Activated CD8-positive, alpha-beta memory T cell treated with anti-CD3 and anti-CD28 coated beads for 36 hours (primary cell): Measurements from ENCODE around the gene CAPN15. TPM values are rescaled to one million over a fixed set of nuclear protein-coding genes. Genes with fewer than 3 reads are reported as not detected.

Experiments used
- CTCF ChIA-PET: fragments of 350-600 bp; sonication (Branson Sonifier 250); formaldehyde crosslinking; loops from one replicate; lab custom pipeline; 2021; ENCODE audit warnings: antibody characterized with exemption; lab: Charles Lee
- POLR2A ChIA-PET: fragments of 350-600 bp; sonication (Branson Sonifier 250); formaldehyde crosslinking; loops from one replicate; lab custom pipeline; 2021; ENCODE audit warnings: antibody characterized with exemption; lab: Charles Lee
- total RNA-seq, 2 experiments: library from RNA; stranded (reverse); gene quantifications; one replicate each; pipeline ENCODE4 v1.2.3, GENCODE V29; 2021

CAPN15 gene
- total RNA-seq, 2 experiments from 2014 or later: 107 to 108 TPM

DNA sequence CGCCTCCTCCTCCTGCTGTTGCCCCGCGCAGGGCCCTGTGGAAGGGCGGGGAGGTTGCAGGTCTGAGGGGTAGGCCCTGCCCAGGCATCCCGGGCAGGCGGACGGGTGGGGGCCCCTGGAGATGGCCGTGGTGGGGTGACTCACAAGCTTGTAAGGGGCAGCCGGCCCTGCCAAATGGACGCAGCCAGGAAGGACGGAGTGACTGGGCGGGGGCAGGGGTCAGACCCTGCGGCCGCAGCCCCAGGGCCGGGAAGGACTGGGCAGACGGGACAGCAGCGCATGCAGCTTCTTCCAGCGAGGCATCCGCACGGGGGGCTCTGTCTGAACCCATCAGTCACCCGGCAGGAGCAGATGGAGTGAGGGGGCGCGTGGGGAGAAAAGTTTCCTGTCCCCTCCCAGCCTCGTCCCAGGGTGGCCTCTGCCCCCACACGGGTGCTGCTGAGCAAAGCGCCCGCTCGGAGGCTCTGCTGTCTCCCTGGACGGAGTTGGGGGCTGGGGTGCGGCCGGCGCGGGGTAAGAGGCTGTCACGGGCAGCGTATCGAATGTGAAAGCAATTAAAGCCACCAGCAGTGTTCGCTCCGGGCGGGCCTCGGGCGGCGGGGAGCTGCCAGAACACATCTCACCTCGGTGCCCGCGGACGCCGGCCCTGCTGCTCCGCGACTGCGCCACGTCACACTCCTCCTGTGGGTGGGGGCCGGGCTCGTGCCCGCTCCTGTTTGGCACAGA is 27.3 kb downstream of the CAPN15 start:
- ChIA-PET POLR2A (no interaction called here), CTCF (no interaction called here)

DNA sequence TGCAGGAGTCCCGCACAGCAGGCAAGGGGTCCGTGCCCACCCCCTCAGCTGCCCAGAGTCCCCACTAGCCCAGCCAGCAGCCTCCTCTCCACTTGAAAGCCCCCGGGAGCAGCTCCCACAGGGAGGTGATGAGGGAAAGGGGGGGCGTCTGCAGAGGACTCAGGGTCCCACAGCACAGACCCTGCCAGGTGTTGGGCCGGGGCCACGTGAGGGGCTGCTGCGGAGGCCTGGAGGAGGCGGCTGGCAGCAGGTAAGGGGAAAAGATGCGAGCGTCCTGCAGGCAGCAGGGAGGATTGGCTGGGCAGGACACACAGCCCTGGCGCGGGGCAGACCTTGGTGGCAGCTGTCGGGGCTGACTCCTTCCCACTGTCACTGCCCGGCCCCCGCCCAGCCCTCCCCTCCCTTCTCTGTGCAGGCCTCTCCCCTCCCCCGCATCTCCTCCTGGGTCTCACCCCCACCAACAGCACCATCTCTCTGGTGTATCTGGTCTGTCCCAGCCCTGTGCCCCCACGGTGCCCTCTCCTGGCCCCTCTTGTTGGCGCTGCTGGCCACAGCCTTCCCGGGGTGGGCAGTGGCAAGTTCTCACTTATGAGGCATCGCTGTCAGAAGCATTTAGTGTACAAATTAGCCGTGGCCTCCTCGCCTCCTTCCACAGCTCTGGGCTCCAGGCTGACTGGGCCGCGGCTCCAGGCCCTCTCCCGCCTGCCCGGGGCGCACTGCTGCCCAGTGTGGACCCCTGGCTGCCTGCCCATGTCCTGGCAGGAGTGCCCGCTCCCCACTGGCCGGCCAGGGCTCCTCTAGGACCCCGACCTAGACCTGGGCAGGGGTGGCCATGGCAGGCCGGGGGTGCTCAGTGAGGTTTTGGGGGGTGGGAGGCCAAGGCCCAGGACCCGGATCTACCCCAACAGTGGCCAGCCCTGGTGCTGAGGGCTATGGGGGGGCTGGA is 28.3 kb downstream of the CAPN15 start:
- ChIA-PET POLR2A (interaction anchor here (0.5 to 0.6 kb wide), 2 partner anchors 21 to 40 kb away, joined by 3 to 4 read pairs; no protein-coding TSS in a partner anchor), CTCF (no interaction called here)

DNA sequence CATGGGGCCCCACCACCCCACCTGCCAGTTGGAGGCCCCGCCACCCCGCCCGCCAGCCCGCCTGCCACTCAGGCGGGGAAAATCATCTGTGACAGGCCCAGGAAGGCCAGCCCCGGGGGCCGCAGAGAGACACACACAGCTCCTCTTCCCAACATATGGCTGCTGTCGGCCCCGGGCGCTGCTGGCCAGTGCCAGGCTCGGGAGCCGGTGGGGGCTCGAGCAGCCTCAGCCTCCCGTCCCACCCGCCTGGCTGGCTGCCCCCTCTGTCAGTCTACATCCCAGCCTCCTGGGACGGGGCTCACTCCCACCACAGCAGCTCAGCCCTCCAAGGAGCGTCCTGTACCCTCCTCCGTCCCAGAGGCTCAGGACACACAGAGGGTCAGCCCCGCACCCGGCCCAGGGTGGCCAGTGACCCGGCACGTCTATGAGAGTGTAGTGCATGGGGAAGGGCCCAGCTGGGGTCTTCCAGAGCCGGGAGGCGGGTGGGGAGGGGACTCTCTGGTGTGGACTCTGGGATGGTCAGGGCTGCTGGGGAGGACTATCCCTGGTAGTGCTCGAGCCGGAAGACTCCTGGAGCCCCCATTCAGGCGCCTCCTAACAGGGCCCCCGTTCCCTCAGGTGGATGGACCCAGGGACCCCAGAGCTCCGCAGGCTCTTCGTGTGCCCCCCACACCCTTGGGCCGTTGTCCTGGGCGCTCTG is 29.1 kb downstream of the CAPN15 start:
- POLR2A ChIA-PET: interaction anchor here (0.5 kb wide), 1 partner anchor 39 kb away, joined by 3 read pairs; no protein-coding TSS in a partner anchor
- CTCF ChIA-PET: no interaction called here

DNA sequence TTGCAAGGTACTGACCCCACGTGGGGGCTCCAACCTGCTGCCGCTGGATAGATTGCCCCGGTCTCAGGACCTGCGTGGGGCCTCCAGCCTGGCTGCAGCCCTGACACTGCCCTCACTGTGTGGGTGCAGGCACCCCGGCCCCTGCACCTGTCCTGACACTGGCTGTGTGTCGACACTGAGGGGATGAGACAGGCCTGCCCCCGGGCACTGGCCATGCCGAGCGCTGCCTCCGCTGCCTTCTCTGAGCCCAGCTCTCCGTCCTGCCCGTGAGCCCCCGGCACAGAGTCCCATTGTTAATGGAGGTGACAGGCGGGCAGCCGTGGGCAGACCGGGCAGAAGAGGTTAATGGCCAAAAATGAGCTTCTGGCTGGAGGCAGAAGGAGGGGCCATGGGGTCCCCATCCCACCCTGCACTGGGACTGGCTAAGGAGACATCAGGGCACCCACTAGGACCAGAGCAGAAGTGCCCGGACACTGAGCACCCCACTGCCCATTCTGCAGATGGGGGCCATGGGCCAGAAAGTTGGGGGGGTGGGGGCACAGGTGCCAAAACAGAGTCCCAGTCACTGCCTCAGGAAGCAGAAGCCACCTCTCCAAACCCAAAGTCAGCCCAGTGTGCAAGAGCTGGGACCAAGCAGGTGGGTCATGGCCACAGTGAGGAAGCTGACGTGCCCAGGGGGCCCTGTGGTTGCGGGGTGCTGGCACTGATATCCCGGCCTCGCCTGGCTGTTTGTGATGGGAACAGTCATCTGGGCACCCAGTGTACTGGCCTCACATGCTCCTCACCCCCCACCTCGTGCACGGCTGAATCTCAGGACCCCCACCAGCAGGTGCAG is 30.2 kb downstream of the CAPN15 start:
- POLR2A ChIA-PET: no interaction called here
- CTCF ChIA-PET: interaction anchor here (0.6 kb wide), 1 partner anchor 21 kb away, joined by 3 read pairs; no protein-coding TSS in a partner anchor

DNA sequence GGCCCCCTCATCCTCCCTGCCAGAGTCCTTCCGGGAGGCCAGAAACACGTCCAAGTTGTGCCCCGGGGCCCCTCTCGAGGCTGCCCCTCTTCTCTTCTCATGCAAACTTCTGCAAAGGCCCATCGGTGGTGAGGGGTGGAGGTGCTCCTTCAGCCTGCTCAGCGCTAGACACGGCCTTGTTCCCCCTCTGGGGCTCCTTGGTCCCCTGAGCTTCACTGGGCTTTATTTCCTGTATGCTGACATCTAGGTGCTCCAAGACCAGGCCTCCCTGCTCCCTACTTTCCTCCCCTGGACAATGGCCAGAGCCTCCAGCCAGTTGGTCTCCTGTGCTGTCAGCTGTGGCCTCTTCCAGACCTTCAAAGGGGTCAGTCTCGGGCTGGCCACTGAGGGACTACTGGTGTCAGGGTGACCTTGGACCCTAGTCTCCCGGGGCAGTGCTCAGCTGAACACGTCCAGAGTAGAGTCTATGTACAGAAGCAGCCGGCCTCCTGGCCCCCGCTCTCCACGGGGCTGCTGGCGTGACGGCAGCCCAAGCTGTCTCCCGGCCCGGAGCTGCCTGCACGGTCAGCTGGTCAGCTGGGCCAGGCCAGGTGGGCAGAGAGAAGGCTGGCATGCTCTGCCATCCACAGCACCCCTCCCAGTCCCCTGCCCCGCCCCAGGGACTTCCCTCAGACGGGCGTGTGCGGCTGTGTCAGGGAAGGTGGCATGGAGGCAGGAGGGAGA is 30.9 kb downstream of the CAPN15 start:
- ChIA-PET POLR2A (no interaction called here), CTCF (interaction anchor here (0.6 kb wide), 1 partner anchor 21 kb away, joined by 3 read pairs; no protein-coding TSS in a partner anchor)

DNA sequence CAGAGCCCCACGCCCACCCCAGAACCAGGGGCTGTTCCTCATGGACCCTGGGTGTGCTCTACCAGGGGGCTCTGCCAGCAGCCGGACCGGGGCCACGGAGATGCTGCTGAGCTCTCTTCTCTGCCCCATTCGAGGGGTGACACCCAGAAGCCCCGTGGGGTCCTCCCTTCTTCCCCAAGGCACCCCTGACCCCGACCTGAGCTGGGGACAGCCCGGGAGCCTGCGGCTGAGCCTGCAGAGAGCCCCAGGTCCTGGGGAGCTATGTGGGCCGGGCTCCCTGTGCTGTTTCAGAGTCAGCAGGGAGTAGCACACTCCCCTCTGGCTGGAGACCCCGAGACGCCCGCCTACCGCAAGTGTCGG is 31.5 kb downstream of the CAPN15 start:
- ChIA-PET POLR2A (no interaction called here), CTCF (no interaction called here)

DNA sequence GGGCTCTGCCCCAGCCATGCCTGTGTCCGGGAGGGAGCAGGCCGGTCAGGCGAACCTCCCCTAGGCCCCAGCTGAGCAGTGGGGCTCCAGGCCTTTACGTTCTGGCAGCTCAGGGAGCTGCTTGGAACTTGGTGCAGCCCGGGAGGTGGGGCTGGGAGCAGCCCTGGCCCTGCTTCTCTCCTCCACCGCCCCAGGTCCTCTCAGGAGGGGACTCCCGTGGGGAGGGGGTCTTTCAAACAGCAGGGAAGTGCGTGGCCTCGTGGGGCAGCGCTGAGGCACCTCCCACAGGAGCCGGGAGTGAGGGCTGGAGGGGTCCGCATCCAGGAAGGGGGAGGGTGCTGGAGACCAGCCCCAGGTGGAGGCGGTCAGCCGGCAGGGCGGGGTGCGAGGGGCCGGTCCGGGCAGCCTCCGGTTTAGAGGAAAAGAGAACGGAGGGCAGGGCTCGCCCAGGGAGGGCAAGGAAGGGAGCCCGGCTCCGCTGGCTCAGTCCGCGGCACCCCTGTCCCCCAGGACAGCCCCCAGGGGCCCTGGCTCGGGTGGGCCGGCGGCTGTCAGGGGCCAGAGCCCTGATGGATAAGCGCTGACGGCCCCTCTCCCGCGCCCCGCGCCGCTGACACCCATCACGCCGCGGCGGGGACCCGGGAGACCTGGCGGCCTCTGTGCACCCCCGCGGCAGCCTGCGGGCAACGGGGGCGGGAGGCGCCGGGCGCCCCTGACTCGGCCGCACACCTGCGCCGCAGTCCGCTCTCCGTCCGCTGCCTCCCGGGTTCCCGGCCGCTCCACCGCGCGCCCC is 32.1 kb downstream of the CAPN15 start:
- CTCF ChIA-PET: no interaction called here
- POLR2A ChIA-PET: no interaction called here

DNA sequence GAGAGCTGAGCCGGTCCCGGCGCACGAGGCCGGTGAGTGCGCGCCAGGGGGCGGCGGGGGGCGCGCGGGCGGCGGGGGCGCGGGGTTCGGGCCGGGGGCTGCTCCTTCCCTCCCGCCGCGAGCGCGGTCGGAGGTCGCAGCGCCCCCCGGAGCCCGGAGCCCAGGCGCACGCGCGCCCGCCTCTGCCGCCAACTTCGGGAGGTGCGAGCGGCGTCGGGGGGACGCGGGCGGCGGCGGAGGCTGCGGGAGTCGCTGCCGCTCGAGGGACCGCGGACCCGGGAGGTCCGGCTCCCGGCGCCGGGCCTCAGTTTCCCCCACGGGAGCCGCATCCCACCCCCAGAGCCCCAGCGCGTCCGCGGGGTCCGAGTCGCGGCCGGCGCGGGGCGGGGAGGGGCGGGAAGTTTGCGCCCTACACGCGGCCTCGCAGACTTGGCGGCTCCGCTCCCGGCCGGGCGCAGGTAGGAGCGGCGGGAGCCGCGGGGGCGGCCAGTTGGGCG is 32.7 kb downstream of the CAPN15 start, which contains the start of gene PRR35:
PRR35 (plus strand) TSS at position 191 of the 497 bp plus-strand sequence. CDS start 2,901 bp downstream, outside the sequence.
- POLR2A ChIA-PET: no interaction called here
- CTCF ChIA-PET: no interaction called here

DNA sequence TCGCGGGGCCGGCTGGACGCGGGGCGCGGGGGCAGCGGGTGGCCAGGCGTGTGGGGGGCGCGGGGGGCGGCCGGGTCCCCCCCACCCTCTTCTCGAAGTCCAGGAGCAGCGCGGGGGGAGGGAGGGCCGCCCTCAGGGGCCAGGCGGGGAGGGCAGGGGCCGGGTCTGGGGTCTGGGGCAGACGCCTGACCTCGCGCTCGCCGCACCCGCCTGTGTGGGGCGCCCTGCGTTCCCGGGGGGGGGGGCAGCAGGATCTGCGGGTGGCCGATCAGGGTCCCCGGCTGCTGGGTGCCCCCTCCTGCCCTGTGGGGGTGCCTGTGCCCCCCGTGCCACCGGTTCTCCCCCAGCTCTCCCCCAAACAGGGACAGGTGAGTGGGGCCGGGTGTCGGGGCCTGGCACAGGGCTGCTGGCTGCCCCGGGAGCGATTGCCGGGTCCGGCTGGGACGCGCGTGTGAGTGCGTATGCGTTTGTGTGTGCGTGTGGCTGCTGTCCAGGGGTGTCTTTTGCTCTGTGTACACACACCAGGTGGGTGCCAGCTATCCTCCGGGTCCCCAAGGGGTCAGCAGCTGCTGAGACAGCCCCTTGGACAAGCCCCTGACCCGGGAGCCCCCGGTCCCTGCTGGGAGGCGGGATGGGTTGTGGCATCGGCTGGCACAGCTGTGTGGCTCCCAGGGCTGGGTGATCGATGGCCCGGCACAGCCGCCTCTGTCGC is 33.3 kb downstream of the CAPN15 start:
- CTCF ChIA-PET: no interaction called here
- POLR2A ChIA-PET: no interaction called here

DNA sequence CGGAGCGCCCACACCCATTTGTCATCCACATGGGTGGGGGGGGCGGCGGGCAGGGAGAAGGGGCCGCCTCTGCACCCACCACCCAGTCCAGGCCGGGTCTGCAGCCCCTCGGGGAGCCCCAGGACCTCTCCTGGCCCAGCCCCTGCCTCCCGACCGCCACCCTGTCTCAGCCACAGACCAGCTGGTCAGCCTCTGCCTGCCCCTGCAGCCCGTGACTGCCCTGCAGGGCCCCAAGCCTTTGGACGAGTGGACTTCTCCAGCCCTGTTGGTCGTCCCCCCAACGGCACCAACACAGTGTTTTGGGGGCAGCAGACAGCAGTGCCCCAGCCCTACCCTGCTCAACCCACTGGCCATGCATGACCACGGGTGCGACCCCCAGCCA is 33.9 kb downstream of the CAPN15 start:
- POLR2A ChIA-PET: no interaction called here
- CTCF ChIA-PET: no interaction called here

DNA sequence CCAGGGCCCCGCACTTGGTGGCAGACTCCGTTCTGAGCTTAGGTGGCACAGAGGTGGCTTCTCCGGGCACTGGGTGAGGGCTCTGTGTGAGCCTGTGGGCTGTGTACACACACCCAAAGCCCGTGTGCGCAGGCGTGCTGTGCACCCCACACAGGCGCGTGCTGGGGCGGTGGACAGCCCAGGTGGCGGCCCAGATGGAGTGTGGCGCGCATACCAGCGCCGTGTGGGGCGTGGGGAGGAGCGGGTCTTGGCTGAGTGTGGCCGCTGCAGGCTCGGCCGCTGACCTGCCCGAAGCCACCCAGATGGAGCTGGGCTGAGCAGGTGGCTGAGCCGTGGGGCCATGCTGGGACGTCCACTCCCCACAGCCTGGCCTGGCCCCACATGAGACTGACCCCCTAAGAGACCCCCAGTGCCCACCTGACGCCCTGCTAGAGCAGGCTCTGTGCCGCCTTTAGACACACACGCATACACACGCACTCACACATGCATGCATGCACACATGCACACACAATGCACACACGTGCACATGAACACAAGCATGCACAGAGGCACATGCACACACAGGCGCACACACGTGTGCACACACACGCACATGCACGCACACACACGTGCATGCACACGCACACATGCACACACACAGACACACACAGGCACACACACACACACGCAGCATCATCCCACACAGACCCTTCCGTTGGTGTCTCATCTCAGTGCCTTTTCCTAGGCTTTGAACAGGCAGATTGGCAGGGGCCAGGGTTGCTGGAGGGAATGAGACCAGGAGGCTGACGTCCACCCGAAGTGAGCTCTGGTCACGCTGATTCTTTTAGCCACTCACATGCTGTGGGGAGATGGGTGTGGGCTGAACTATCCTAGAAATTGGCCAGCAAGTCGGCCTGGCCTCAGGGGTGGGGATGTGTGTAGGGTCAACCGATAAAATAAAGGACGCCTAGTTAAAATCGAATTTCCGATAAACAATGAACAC is 34.7 kb downstream of the CAPN15 start:
- CTCF ChIA-PET: no interaction called here

DNA sequence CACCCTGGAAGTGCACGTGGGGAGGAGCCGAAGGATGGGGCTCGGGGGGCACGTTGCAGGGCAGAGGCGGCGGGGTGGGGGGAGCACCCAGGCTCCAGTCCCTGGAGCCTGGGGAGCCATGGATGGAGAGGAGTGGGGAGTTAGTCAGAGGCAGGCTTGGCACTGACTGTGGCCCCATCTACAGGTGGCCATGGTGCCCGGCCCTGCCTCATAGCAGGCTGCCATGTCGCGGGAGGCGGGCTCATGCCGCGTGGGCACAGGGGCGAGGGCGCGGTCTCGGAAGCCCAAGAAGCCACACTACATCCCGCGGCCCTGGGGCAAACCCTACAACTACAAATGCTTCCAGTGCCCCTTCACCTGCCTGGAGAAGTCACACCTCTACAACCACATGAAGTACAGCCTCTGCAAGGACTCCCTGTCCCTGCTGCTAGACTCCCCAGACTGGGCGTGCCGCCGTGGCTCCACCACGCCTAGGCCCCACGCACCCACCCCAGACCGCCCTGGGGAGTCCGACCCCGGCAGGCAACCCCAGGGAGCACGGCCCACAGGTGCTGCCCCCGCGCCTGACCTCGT is 35.6 kb downstream of the CAPN15 start:
- POLR2A ChIA-PET: no interaction called here
- CTCF ChIA-PET: no interaction called here

More for the DNA sequence above, 34.7 kb downstream of the CAPN15 start:
- POLR2A ChIA-PET: no interaction called here

DNA sequence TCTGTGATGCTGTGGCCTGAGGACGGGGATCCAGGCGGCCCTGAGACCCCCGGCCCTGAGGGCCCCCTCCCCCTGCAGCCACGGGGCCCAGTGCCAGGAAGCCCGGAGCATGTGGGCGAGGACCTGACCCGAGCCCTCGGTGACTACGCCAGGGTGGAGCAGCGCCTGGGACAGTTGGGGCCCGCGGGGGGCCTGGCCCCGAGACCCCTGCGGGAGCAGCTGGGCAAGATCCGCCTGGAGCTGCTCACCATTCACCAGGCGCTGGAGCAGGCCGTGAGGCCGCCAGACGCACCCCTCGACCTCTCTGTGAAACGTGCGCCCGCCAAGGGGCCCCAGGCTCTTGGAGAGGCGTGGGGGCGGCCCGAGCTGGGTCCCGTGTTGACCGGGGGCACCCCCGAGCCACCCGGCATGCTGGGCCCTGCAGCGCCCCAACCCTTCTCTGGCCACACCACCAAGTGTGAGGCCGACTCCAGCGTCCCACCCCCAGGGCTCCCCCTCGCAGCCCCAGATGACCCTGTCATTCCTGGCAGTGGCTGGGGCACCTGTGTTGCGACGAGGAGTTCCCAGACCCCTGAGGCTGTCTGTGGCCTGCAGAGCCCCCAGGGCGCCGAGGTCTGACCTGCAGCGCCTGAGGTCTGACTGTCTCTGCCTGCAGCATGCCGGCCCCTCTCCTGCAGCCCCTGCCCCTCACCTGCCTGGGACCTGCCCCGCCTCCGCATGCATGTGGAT is 37.3 kb downstream of the CAPN15 start:
- ChIA-PET CTCF (no interaction called here), POLR2A (no interaction called here)

DNA sequence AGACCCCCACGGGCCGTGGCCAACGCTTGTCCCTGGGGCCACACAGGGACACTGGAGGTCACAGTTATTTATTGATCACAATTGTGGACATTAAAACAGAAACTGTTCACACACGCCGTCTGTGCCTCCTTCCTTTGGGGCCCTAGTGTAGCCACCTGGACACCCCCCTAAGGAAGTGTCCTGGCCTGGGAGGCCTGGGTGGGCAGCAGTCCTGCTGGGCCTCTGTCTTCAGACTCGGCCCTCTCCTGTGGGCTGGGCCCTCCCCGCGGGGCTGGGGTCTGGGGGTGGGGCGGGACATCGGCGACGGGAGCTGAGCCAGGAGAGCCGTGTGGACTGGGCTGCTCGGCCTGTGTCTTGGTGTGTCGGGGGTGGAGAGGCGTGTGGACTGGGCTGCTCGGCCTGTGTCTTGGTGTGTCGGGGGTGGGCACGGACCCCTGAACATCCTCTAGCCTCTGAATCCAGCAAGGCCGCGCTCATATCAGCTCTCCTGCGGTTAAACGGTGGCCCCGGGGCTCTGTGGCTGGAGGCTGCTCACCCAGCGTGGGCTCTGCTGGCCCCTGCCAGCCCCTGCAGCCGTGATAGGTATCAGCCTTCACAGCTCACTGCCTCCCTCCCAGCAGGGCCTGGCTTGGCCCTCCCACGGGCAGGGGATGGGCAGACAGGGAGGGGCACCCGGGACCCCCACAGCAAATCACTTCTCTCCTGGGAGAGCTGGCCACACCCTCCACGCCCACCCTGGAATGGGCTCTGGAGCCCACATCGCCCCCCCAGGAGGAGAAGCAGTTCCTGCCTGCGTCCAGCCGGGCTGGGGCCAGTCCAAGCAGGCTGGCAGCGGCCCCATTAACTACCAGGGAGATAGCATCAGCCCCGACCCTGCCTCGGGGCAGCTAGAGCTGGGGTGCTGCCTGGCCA is 38.2 kb downstream of the CAPN15 start:
- POLR2A ChIA-PET: no interaction called here
- CTCF ChIA-PET: no interaction called here
